SU-DHL-6 (cell line): ENCODE measurements around the gene STXBP5L.

Source experiments
- CTCF ChIP-seq: fragments of 200-600 bp; sonication (generic); IDR thresholded peaks from one replicate; pipeline ENCODE4 v1.5.1; 2017; ENCODE audit warnings: antibody characterized with exemption, mild to moderate bottlenecking, low read length, moderate library complexity; ENCODE audit not compliant: insufficient read depth, poor library complexity, severe bottlenecking
- EZH2phosphoT487 ChIP-seq: fragments of 200-600 bp; sonication (generic), shearing (Covaris generic); conservative IDR thresholded peaks from 2 replicates; pipeline ENCODE4 v1.6.1; 2018; ENCODE audit warnings: mild to moderate bottlenecking, antibody characterized with exemption, low read length, moderate library complexity, mixed read lengths

- no peak for TF ChIP-seq CTCF
- TF ChIP-seq EZH2phosphoT487: no peak
Measured at GRCh38 chr3:121443456-121443855, 535.5 kb downstream of the STXBP5L start.
